HG03139 (cell line): ENCODE data around the gene RPS2.

ENCODE experiments used
- ATAC-seq: cut with Tn5 transposase; IDR thresholded peaks from one replicate; pipeline ENCODE4 v1.9.1; 2021; ENCODE audit not compliant: unreplicated experiment

Gene RPS2

GRCh38 chr16:1999866-2000514 lies 35.4 kb upstream of the RPS2 start:
- no peak for ATAC-seq

- no peak for ATAC-seq
Observed at GRCh38 chr16:1998852-1999801, 34.5 kb upstream of the RPS2 start.

GRCh38 chr16:1998360-1998835 lies 33.8 kb upstream of the RPS2 start:
- no peak for ATAC-seq

GRCh38 chr16:1997494-1998359 lies 33.1 kb upstream of the RPS2 start:
- no peak for ATAC-seq

GRCh38 chr16:1993731-1994131 lies 29.1 kb upstream of the RPS2 start:
- ATAC-seq: no peak

GRCh38 chr16:1992704-1993317 lies 28.2 kb upstream of the RPS2 start:
- ATAC-seq: no peak

GRCh38 chr16:1991948-1992703 lies 27.5 kb upstream of the RPS2 start:
- ATAC-seq: peak; percentile 42

GRCh38 chr16:1991588-1991947 lies 26.9 kb upstream of the RPS2 start:
- no peak for ATAC-seq

GRCh38 chr16:1991135-1991551 lies 26.5 kb upstream of the RPS2 start:
- peak; percentile 38 for ATAC-seq

GRCh38 chr16:1990351-1991134 lies 25.9 kb upstream of the RPS2 start:
- peak; percentile 8 for ATAC-seq

- no peak for ATAC-seq
Observed at GRCh38 chr16:1990101-1990350, 25.4 kb upstream of the RPS2 start.

- ATAC-seq: no peak
Observed at GRCh38 chr16:1989209-1990100, 24.8 kb upstream of the RPS2 start, which contains the start of gene SYNGR3. Gene SYNGR3 (plus strand): TSS chr16:1989970. CDS start chr16:1990103, 133 bp downstream.

- ATAC-seq: no peak
Observed at GRCh38 chr16:1987198-1987597, 22.6 kb upstream of the RPS2 start.

- no peak for ATAC-seq
Observed at GRCh38 chr16:1985466-1986150, 21.0 kb upstream of the RPS2 start.

GRCh38 chr16:1984347-1985225 lies 20.0 kb upstream of the RPS2 start:
- ATAC-seq: peak; percentile 5

GRCh38 chr16:1983544-1984346 lies 19.1 kb upstream of the RPS2 start, which contains the start of gene GFER:
Gene GFER (plus strand): TSS chr16:1984193. CDS start chr16:1984219, 26 bp downstream.
- ATAC-seq: peak; percentile 73
